ENCODE results near the gene EFCAB6.

The EFCAB6 gene

GRCh38 chr22:43507235-43507634, 304.9 kb downstream of the EFCAB6 start:
- no peak for TF ChIP-seq CTCF (IDR thresholded peaks at IDR 0.05; ENCODE audit: insufficient read depth, low read depth, low read length, missing control alignments)
- H3K4me3 ChIP-seq (ENCODE audit: low read depth, low read length), result no peak overlapping the region
- DNase-seq (ENCODE audit: low read depth), result no peak

GRCh38 chr22:43506487-43506886, 305.6 kb downstream of the EFCAB6 start:
- no peak overlapping the region for H3K4me3 ChIP-seq (ENCODE audit: low read depth, low read length)
- no peak for DNase-seq (ENCODE audit: low read depth)
- no peak for TF ChIP-seq CTCF (IDR thresholded peaks at IDR 0.05; ENCODE audit: insufficient read depth, low read depth, low read length, missing control alignments)

GRCh38 chr22:43505896-43506295, 306.2 kb downstream of the EFCAB6 start:
- H3K4me3 ChIP-seq (ENCODE audit: low read depth, low read length), result no peak overlapping the region

GRCh38 chr22:43505423-43505822, 306.7 kb downstream of the EFCAB6 start:
- H3K4me3 ChIP-seq (ENCODE audit: low read depth, low read length), result no peak overlapping the region
- no peak for DNase-seq (ENCODE audit: low read depth)
- TF ChIP-seq CTCF (IDR thresholded peaks at IDR 0.05; ENCODE audit: insufficient read depth, low read depth, low read length, missing control alignments), result no peak

More at GRCh38 chr22:43505896-43506295, 306.2 kb downstream of the EFCAB6 start:
- DNase-seq (ENCODE audit: low read depth), result no peak
- TF ChIP-seq CTCF (IDR thresholded peaks at IDR 0.05; ENCODE audit: insufficient read depth, low read depth, low read length, missing control alignments), result no peak

- H3K4me3 ChIP-seq (ENCODE audit: low read depth, low read length), result no peak overlapping the region
- DNase-seq (ENCODE audit: low read depth), result no peak
- no peak for TF ChIP-seq CTCF (IDR thresholded peaks at IDR 0.05; ENCODE audit: insufficient read depth, low read depth, low read length, missing control alignments)
Observed at GRCh38 chr22:43504666-43505261, 307.3 kb downstream of the EFCAB6 start.

GRCh38 chr22:43504068-43504467, 308.0 kb downstream of the EFCAB6 start:
- no peak for TF ChIP-seq CTCF (IDR thresholded peaks at IDR 0.05; ENCODE audit: insufficient read depth, low read depth, low read length, missing control alignments)
- DNase-seq (ENCODE audit: low read depth), result no peak
- no peak overlapping the region for H3K4me3 ChIP-seq (ENCODE audit: low read depth, low read length)

GRCh38 chr22:43502306-43502874, 309.7 kb downstream of the EFCAB6 start:
- no peak for TF ChIP-seq CTCF (IDR thresholded peaks at IDR 0.05; ENCODE audit: insufficient read depth, low read depth, low read length, missing control alignments)
- no peak for DNase-seq (ENCODE audit: low read depth)
- H3K4me3 ChIP-seq (ENCODE audit: low read depth, low read length), result no peak overlapping the region
